Esophagus muscularis mucosa (tissue), 4 donors: ENCODE measurements around the gene CASKIN1.

Source experiments
- CTCF ChIP-seq, 3 experiments: fragments of 200-600 bp in 2 of 3; fragments of 450-650 bp in 1 of 3; sonication (generic) in 2 of 3; IDR thresholded peaks; one replicate each; pipeline ENCODE4 v1.5.1; 2017 to 2019; ENCODE audit warnings: antibody characterized with exemption in 3 of 3, mild to moderate bottlenecking in 2 of 3, moderate library complexity in 1 of 3
- EP300 ChIP-seq: sonication (generic); formaldehyde crosslinking; IDR thresholded peaks from one replicate; pipeline ENCODE4 v1.6.1; 2017; ENCODE audit warnings: antibody characterized with exemption
- POLR2A ChIP-seq: fragments of 450-650 bp; IDR thresholded peaks from one replicate; pipeline ENCODE4 v1.6.1; 2017; ENCODE audit warnings: antibody characterized with exemption, moderate library complexity, mild to moderate bottlenecking, low read depth
- POLR2AphosphoS5 ChIP-seq, 2 donors: sonication (generic); formaldehyde crosslinking; IDR thresholded peaks; one replicate each; pipeline ENCODE4 v1.6.1; 2017; ENCODE audit warnings: antibody characterized with exemption in 2 of 2

- TF ChIP-seq POLR2A (no peak), CTCF (IDR thresholded peaks at IDR 0.05) (no peak), POLR2AphosphoS5 (IDR thresholded peaks at IDR 0.05) (no peak), EP300 (no peak)
Measured at GRCh38 chr16:2166263-2167067, 29.9 kb downstream of the CASKIN1 start.
